HCT116 (cell line): ENCODE data around the gene EEF1A2. TPM values are rescaled to one million over a fixed set of nuclear protein-coding genes. Genes with fewer than 3 reads are reported as not detected.
A peak's percentile ranks its signal among the peaks of the same experiment; 100 is the strongest.

Source experiments
- ATAC-seq: fragments of 200-7000 bp; cut with Tn5 transposase; 2 replicates; pipeline ENCODE4 v1.9.1; 2020; ENCODE audit warnings: mild to moderate bottlenecking, moderate library complexity
- BruUV-seq: library from RNA; stranded (reverse); fragments of 400-500 nt; replicated peaks from 2 replicates; lab custom pipeline; 2021; lab: Mats Ljungman, UMichigan
- CTCF ChIA-PET: fragments of 300-600 bp; sonication (Branson Sonifier 250); formaldehyde crosslinking; loops from one replicate; lab custom pipeline; 2021; ENCODE audit warnings: antibody characterized with exemption; lab: Charles Lee
- POLR2A ChIA-PET: fragments of 300-600, 350-600 bp; sonication (Branson Sonifier 250); formaldehyde crosslinking; loops from one replicate; lab custom pipeline; 2021; ENCODE audit warnings: antibody characterized with exemption; lab: Charles Lee
- RAD21 ChIA-PET, 2 experiments: fragments of 300-600 bp; sonication (Branson Sonifier 250); formaldehyde crosslinking; loops; one replicate each; lab custom pipeline; 2023; ENCODE audit warnings: low total read pairs in 2 of 2; ENCODE audit not compliant: uncharacterized antibody in 2 of 2, unreplicated experiment in 2 of 2, low non-redundant PET in 1 of 2; lab: Charles Lee
- DNase-seq: peaks from one replicate; pipeline ENCODE4 v3.0.0-alpha.2; 2010; ENCODE audit warnings: low read depth, low spot score
- H2AFZ ChIP-seq: fragments of 200-600 bp; shearing (Covaris generic), sonication (generic); 2 replicates; pipeline ENCODE4 v1.6.1; 2017; ENCODE audit warnings: low read depth, mixed run types, mixed read lengths, antibody characterized with exemption, low read length; ENCODE audit not compliant: poor library complexity, severe bottlenecking
- H3K27ac ChIP-seq: 2 replicates; pipeline ENCODE4 v1.5.1; 2012; ENCODE audit warnings: low read depth, low read length
- H3K27me3 ChIP-seq: fragments of 200-600 bp; sonication (generic); 2 replicates; pipeline ENCODE4 v1.6.1; 2016; ENCODE audit warnings: mixed run types, low read length, mixed read lengths; ENCODE audit not compliant: insufficient read depth
- H3K36me3 ChIP-seq, 2 experiments: fragments of 200-500 bp in 1 of 2; fragments of 200-600 bp in 1 of 2; sonication (Bioruptor generic) in 1 of 2; sonication (generic) in 1 of 2; 2 replicates each; pipeline versions ENCODE4 v1.5.1 to v1.6.1; 2014 to 2016; ENCODE audit warnings: low read length in 2 of 2, inconsistent platforms in 1 of 2, mixed read lengths in 1 of 2, mixed run types in 1 of 2; ENCODE audit not compliant: insufficient read depth in 2 of 2, control insufficient read depth in 1 of 2
- H3K4me1 ChIP-seq, 2 experiments: fragments of 200-600 bp in 1 of 2; sonication (generic) in 1 of 2; 2 replicates each; pipeline versions ENCODE4 v1.5.1 to v1.6.1; 2012 to 2017; ENCODE audit warnings: low read length in 2 of 2, inconsistent platforms in 1 of 2, mild to moderate bottlenecking in 1 of 2, mixed read lengths in 1 of 2, mixed run types in 1 of 2, moderate library complexity in 1 of 2; ENCODE audit not compliant: insufficient read depth in 2 of 2, control insufficient read depth in 1 of 2
- H3K4me2 ChIP-seq: fragments of 200-600 bp; sonication (generic); 2 replicates; pipeline ENCODE4 v1.6.1; 2017; ENCODE audit warnings: mixed run types, low read length, mixed read lengths
- H3K4me3 ChIP-seq, 2 experiments: fragments of 200-600 bp in 1 of 2; sonication (generic) in 1 of 2; replicated peaks in 1 of 2; 2 replicates each; pipeline ENCODE4 v1.5.1; 2011 to 2016; ENCODE audit warnings: low read length in 2 of 2, control low read depth in 1 of 2, low read depth in 1 of 2, mild to moderate bottlenecking in 1 of 2, mixed read lengths in 1 of 2, mixed run types in 1 of 2
- H3K79me2 ChIP-seq: fragments of 200-600 bp; sonication (generic); 2 replicates; pipeline ENCODE4 v1.6.1; 2017; ENCODE audit warnings: mild to moderate bottlenecking, mixed run types, low read length, moderate library complexity, mixed read lengths; ENCODE audit not compliant: insufficient read depth
- H3K9ac ChIP-seq: fragments of 200-600 bp; sonication (generic); 2 replicates; pipeline ENCODE4 v1.6.1; 2016; ENCODE audit warnings: low read length, mixed read lengths
- H3K9me2 ChIP-seq: fragments of 200-600 bp; sonication (generic), shearing (Covaris generic); 2 replicates; pipeline ENCODE4 v1.6.1; 2017; ENCODE audit warnings: mixed run types, mild to moderate bottlenecking, moderate library complexity; ENCODE audit not compliant: insufficient read depth
- H3K9me3 ChIP-seq, 2 experiments: fragments of 200-500 bp in 1 of 2; fragments of 200-600 bp in 1 of 2; sonication (Bioruptor generic) in 1 of 2; sonication (generic) in 1 of 2; 2 replicates each; pipeline ENCODE4 v1.6.1; 2014 to 2017; ENCODE audit warnings: low read length in 2 of 2, mixed read lengths in 2 of 2, inconsistent platforms in 1 of 2, low read depth in 1 of 2, mild to moderate bottlenecking in 1 of 2, mixed run types in 1 of 2, moderate library complexity in 1 of 2; ENCODE audit not compliant: control insufficient read depth in 1 of 2, insufficient read depth in 1 of 2
- H4K20me1 ChIP-seq: fragments of 200-600 bp; sonication (generic), shearing (Covaris generic); 2 replicates; pipeline ENCODE4 v1.6.1; 2017; ENCODE audit warnings: mixed run types, mild to moderate bottlenecking, moderate library complexity; ENCODE audit not compliant: insufficient read depth
- CEBPB ChIP-seq: IDR thresholded peaks from 2 replicates; pipeline ENCODE4 v1.6.1; 2012; ENCODE audit warnings: low read depth
- CTCF ChIP-seq, 3 experiments: fragments of 200-600 bp in 1 of 3; sonication (generic) in 1 of 3; IDR thresholded peaks in 2 of 3; conservative IDR thresholded peaks in 1 of 3; 2 replicates each; pipeline ENCODE4 v1.5.1; 2012 to 2017; ENCODE audit warnings: low read depth in 2 of 3, low read length in 2 of 3, antibody characterized with exemption in 1 of 3, borderline replicate concordance in 1 of 3, control low read depth in 1 of 3, mild to moderate bottlenecking in 1 of 3, mixed read lengths in 1 of 3, mixed run types in 1 of 3, moderate library complexity in 1 of 3; ENCODE audit not compliant: insufficient read depth in 1 of 3
- EZH2 ChIP-seq: fragments of 200-600 bp; sonication (generic); IDR thresholded peaks from 2 replicates; pipeline ENCODE4 v1.6.1; 2017; ENCODE audit warnings: antibody characterized with exemption, mixed run types
- FOSL1 ChIP-seq: IDR thresholded peaks from 2 replicates; pipeline ENCODE4 v1.6.1; 2012; ENCODE audit warnings: low read depth
- POLR2AphosphoS5 ChIP-seq: IDR thresholded peaks from 2 replicates; pipeline ENCODE4 v1.6.1; 2011; ENCODE audit warnings: mild to moderate bottlenecking, low read depth, low read length, moderate library complexity
- ZBTB33 ChIP-seq: IDR thresholded peaks from 2 replicates; pipeline ENCODE4 v1.6.1; 2011; ENCODE audit warnings: mild to moderate bottlenecking, low read length, moderate library complexity; ENCODE audit not compliant: insufficient replicate concordance; ENCODE audit errors: extremely low read depth
- intact Hi-C: fragments of 100-400 bp; cut with micrococcal nuclease; formaldehyde crosslinking; loops from 2 replicates; pipeline ENCODE4 v1.10.0; 2022
- total RNA-seq: library from RNA; stranded (reverse); gene quantifications from one replicate; pipeline ENCODE4 v1.2.1, GENCODE V29; 2021; ENCODE audit not compliant: unreplicated experiment

EEF1A2 gene
- total RNA-seq, 1 experiment from 2014 or later: 454 TPM

- TF ChIP-seq ZBTB33: no peak
- no peak for TF ChIP-seq CTCF (IDR thresholded peaks at IDR 0.05 in 2 of 3, conservative IDR thresholded peaks at IDR 0.05 in 1 of 3; ENCODE audit: borderline replicate concordance in 1 of 3, insufficient read depth in 1 of 3, low read depth in 2 of 3, low read length in 2 of 3)
- no peak for TF ChIP-seq FOSL1
- no peak for TF ChIP-seq EZH2
These were observed 571 bp upstream of the EEF1A2 start (continued) for GRCh38 chr20:63499338-63499969.

- peak overlapping the region; percentile 78 for H3K9ac ChIP-seq
- no peaks in the 10 kb centered on the region for H3K27me3 ChIP-seq
- RAD21 ChIA-PET: interaction anchor here in 1 of 2 experiments (1.0 kb wide), 1 partner anchor 22 kb away, joined by 3 read pairs; the partner anchor contains the start of gene PPDPF
These were observed 642 bp downstream of the EEF1A2 start for GRCh38 chr20:63497946-63498935.

More at GRCh38 chr20:63497946-63498935, 642 bp downstream of the EEF1A2 start:
- ChIA-PET POLR2A (interaction anchor here (1.7 kb wide), 1 partner anchor 15 kb away, joined by 5 read pairs; no protein-coding TSS in a partner anchor), CTCF (no interaction called here)
- Histone ChIP-seq H3K4me1 (peaks cover 23 to 43% of the 10 kb centered on the region in 2 experiments), H4K20me1 (no peaks in the 10 kb centered on the region), H3K36me3 (peaks cover 17 to 39% of the 10 kb centered on the region in 2 experiments; a peak in 3 of 4 replicates), H3K4me3 (peak overlapping the region; percentile 82 to 84), H3K4me2 (peak overlapping the region; percentile 95), H3K79me2 (peaks cover 48% of the 10 kb centered on the region), H3K9me2 (no peaks in the 10 kb centered on the region), H3K27ac (peak overlapping the region; percentile 77), H3K9me3 (no peaks in the 10 kb centered on the region), H2AFZ (no peak overlapping the region)
- no peak for DNase-seq
- intact Hi-C loops: no loop called here
- 0 out of 2 replicates have a peak, but pooled peaks have one; percentile 34 for TF ChIP-seq POLR2AphosphoS5
- no peak for TF ChIP-seq CEBPB
- TSS peak; percentile 50 for BruUV-seq
- peak; percentile 46 for ATAC-seq
